SH-SY5Y (cell line): Measurements from ENCODE around the gene C16orf78.

Experiments
- GATA2 ChIP-seq: IDR thresholded peaks from 2 replicates; pipeline ENCODE4 v1.6.1; 2011; ENCODE audit warnings: mild to moderate bottlenecking, low read depth, low read length
- GATA3 ChIP-seq: IDR thresholded peaks from 2 replicates; pipeline ENCODE4 v1.6.1; 2011; ENCODE audit warnings: low read depth, mild to moderate bottlenecking, low read length, moderate library complexity

GRCh38 chr16:49419862-49420261, 46.3 kb downstream of the C16orf78 start:
- no peak for TF ChIP-seq GATA3
- TF ChIP-seq GATA2 = no peak
